ENCODE results near the gene DHRS2. TPM values are rescaled to one million over a fixed set of nuclear protein-coding genes. Genes with fewer than 3 reads are reported as not detected.

The DHRS2 gene
- total and polyA plus RNA-seq, 2 of the 4 experiments (the other 2 are of a cell fraction) = 0.12 to 0.18 TPM

- Histone ChIP-seq H4K20me1 (ENCODE audit: insufficient read depth, low read length) (no peaks in the 10 kb centered on the region), H3K9me3 (ENCODE audit: control insufficient read depth, insufficient read depth, low read length) (peaks cover 4% of the 10 kb centered on the region; the same call in 1 of the 2 replicates), H2BK120ac (ENCODE audit: low read depth, low read length) (no peak overlapping the region), H3K56ac (ENCODE audit: extremely low read depth, insufficient read depth, low read length) (no peak overlapping the region), H3K4me2 (ENCODE audit: low read depth, low read length) (no peak overlapping the region), H3K14ac (replicated peaks; ENCODE audit: low read depth, low read length) (no peak overlapping the region), H3K4me3 (ENCODE audit: insufficient read depth, low read depth, low read length) (no peak overlapping the region), H3K4me1 (ENCODE audit: control insufficient read depth, insufficient read depth, low read length) (no peaks in the 10 kb centered on the region), H4K5ac (ENCODE audit: low read depth, low read length) (no peak overlapping the region), H2BK20ac (ENCODE audit: low read depth, low read length) (no peak overlapping the region), H2BK15ac (ENCODE audit: low read depth, low read length) (no peak overlapping the region), H2AK5ac (ENCODE audit: low read depth, low read length) (no peak overlapping the region), H3K27me3 (ENCODE audit: control insufficient read depth, insufficient read depth, low read length) (0 out of 2 replicates have a peak, but pooled peaks cover 2% of the 10 kb centered on the region), H2BK5ac (ENCODE audit: low read depth, low read length, poor library complexity, severe bottlenecking) (no peak overlapping the region), H3K9me1 (ENCODE audit: insufficient read depth, low read length) (no peaks in the 10 kb centered on the region), H4K91ac (ENCODE audit: insufficient read depth, low read depth, low read length) (no peak overlapping the region), H3K36me3 (ENCODE audit: control insufficient read depth, insufficient read depth, low read length) (no peaks in the 10 kb centered on the region), H3K9ac (ENCODE audit: low read depth, low read length) (no peak overlapping the region), H3K27ac (ENCODE audit: insufficient read depth, low read length) (no peak overlapping the region), H3K18ac (ENCODE audit: low read depth, low read length) (no peak overlapping the region), H3K4ac (ENCODE audit: low read depth, low read length) (no peak overlapping the region), H3K79me1 (ENCODE audit: low read depth in 1 of 2, low read length in 2 of 2) (no peaks in the 10 kb centered on the region), H2AK9ac (replicated peaks; ENCODE audit: low read depth, low read length, poor library complexity) (no peak overlapping the region), H2AFZ (replicated peaks; ENCODE audit: low read length, poor library complexity) (no peak overlapping the region), H3K23ac (ENCODE audit: low read depth, low read length) (no peak overlapping the region), H4K8ac (ENCODE audit: low read depth in 2 of 2, low read length in 2 of 2) (no peak overlapping the region)
- ATAC-seq (ENCODE audit: low read depth) (no peak), DNase-seq (no peak)
- intact Hi-C loops (cut with micrococcal nuclease) = loop anchor here (2.0 kb wide), 1 partner anchor 27 kb away; no protein-coding TSS in a partner anchor
- CTCF ChIA-PET = no interaction called here
- POLR2A ChIA-PET (ENCODE audit: unreplicated experiment) = no interaction called here
- BruUV-seq (replicated peaks) = no TSS peak
- dilution Hi-C loops (cut with HindIII; ENCODE audit: low sequenced_read_pairs, unreplicated experiment) = no loop called here
- TF ChIP-seq, protein P1, sequence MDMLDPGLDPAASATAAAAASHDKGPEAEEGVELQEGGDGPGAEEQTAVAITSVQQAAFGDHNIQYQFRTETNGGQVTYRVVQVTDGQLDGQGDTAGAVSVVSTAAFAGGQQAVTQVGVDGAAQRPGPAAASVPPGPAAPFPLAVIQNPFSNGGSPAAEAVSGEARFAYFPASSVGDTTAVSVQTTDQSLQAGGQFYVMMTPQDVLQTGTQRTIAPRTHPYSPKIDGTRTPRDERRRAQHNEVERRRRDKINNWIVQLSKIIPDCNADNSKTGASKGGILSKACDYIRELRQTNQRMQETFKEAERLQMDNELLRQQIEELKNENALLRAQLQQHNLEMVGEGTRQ (IDR thresholded peaks at IDR 0.05; ENCODE audit: low read depth, low read length) = no peak
- TF ChIP-seq FOS (IDR thresholded peaks at IDR 0.05; ENCODE audit: low read depth, low read length) (no peak), RFX5 (IDR thresholded peaks at IDR 0.05; ENCODE audit: low read depth, low read length) (no peak), MAZ (IDR thresholded peaks at IDR 0.05; ENCODE audit: borderline replicate concordance, low read depth, low read length) (no peak), RAD21 (IDR thresholded peaks at IDR 0.05; ENCODE audit: low read length) (no peak), MXI1 (IDR thresholded peaks at IDR 0.05; ENCODE audit: borderline replicate concordance, low read depth, low read length) (no peak)
- WGBS, 2 experiments (ENCODE audit: extremely low coverage in 2 of 2, insufficient read length in 1 of 2) = no CpG with 5 or more reads among the region's 4 CpGs
- in situ Hi-C loops (cut with MboI; ENCODE audit: low sequenced_read_pairs) = no loop called here
Measured at GRCh38 chr14:23621932-23622730, 14.0 kb upstream of the DHRS2 start.
